Tibial nerve (tissue), 4 donors: Measurements from ENCODE around the gene PNLDC1. TPM values are rescaled to one million over a fixed set of nuclear protein-coding genes. Genes with fewer than 3 reads are reported as not detected.

ENCODE experiments used
- DNase-seq, 2 donors: peaks; one replicate each; pipeline ENCODE4 v3.0.0-alpha.2; 2019; ENCODE audit warnings: low spot score in 2 of 2
- H3K27ac ChIP-seq, 4 donors: fragments of 200-600 bp; sonication (generic) in 3 of 4; one replicate each; pipeline ENCODE4 v1.5.1; 2017 to 2019; ENCODE audit warnings: mild to moderate bottlenecking in 1 of 4
- H3K27me3 ChIP-seq, 2 donors: fragments of 200-600 bp; sonication (generic) in 1 of 2; one replicate each; pipeline versions ENCODE4 v1.5.1 to v1.6.0; 2017 to 2019
- H3K36me3 ChIP-seq, 3 donors: fragments of 200-600 bp; sonication (generic); one replicate each; pipeline ENCODE4 v1.5.1; 2018 to 2019
- H3K4me1 ChIP-seq, 4 donors: fragments of 200-600 bp; sonication (generic) in 3 of 4; one replicate each; pipeline ENCODE4 v1.5.1; 2017 to 2019
- H3K4me3 ChIP-seq, 4 donors: fragments of 200-600 bp; sonication (generic) in 3 of 4; one replicate each; pipeline ENCODE4 v1.5.1; 2017 to 2019; ENCODE audit warnings: mild to moderate bottlenecking in 1 of 4, moderate library complexity in 1 of 4
- H3K9me3 ChIP-seq, 4 donors: fragments of 200-600 bp; sonication (generic) in 3 of 4; one replicate each; pipeline ENCODE4 v1.5.1; 2017 to 2019
- EP300 ChIP-seq, 2 donors: sonication (generic); formaldehyde crosslinking; IDR thresholded peaks; one replicate each; pipeline ENCODE4 v1.6.1; 2017; ENCODE audit warnings: antibody characterized with exemption in 2 of 2, mild to moderate bottlenecking in 1 of 2
- POLR2A ChIP-seq, 2 donors: fragments of 450-650 bp; IDR thresholded peaks; one replicate each; pipeline ENCODE4 v1.6.1; 2017; ENCODE audit warnings: antibody characterized with exemption in 2 of 2, mild to moderate bottlenecking in 2 of 2, moderate library complexity in 2 of 2
- WGBS, 2 donors: methylation state at CpG; one replicate each; pipeline ENCODE4 v1.1.5; 2018; 5-methylcytosine and 5-hydroxymethylcytosine counted together
- total RNA-seq, 4 donors: library from RNA; depleted of rRNA; stranded (reverse); fragments of >200 nt; gene quantifications; one replicate each; pipeline ENCODE4 v1.1.0, GENCODE V29; 2016
- TF ChIP-seq, protein P1 (sequence below), 5 experiments: fragments of 200-600 bp in 3 of 5; fragments of 450-650 bp in 2 of 5; sonication (generic) in 3 of 5; IDR thresholded peaks; one replicate each; pipeline ENCODE4 v1.5.1; 2016 to 2019; ENCODE audit warnings: antibody characterized with exemption in 5 of 5, mild to moderate bottlenecking in 3 of 5, moderate library complexity in 2 of 5

The PNLDC1 gene, protein sequence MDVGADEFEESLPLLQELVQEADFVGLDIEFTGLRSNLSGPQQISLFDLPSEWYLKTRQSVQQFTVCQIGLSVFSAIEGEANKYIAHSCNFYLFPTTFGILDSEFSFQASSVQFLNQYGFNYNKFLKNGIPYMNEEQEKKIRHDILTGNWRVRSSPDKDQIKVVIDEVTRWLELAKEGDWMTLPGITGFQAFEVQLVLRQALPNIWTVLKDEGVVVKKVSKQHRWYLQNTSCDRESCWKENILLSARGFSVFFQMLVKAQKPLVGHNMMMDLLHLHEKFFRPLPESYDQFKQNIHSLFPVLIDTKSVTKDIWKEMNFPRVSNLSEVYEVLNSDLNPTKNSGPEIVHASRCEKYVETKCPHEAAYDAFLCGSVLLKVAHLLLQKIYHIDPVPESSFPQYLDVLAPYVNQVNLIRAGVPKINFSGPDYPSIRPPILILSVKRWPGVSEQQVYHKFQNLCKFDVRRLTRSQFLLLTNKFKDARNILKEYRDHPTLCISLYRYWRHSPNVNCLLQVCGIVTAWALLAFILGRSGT
- total RNA-seq: 1 to 10 TPM in 1 of 4 donors, not detected in 3; 1.1 TPM

DNA sequence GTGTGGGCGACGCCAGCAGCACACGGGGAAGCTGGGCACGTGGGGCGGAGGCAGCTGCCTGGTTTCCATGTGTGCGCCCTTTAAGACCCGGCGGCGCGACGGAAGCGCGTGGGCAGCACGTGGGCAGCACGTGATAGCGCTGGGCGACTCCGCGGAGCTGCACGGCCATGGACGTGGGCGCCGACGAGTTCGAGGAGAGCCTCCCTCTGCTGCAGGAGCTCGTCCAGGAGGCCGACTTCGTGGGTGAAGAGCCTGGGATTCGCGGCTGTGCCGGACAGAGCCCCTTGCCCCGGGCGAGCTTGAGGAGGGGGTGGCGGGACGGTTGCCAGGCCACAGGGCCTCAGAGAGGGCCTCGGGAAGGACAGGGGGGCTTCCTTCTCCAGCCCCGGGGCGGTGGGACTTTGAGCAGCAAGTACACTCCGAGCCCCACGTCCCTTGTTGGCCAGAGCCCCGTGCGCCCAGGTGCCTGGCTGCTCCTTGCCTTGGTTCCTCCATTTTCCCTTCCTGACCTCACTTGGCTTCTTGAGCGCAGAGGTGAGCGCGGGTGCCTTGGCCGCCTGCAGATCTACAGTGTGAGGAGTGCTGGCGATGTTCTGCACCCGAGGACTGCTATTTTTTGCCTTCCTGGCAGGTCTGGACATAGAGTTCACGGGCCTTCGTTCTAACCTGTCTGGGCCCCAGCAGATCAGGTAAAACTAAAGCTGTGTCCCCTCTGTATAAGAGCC lies at the start of gene PNLDC1:
Gene PNLDC1, plus strand, starts transcription at position 136 of the 725 bp plus-strand sequence. Its CDS starts 32 bp downstream, at position 168.
- Histone ChIP-seq H3K27me3 (no peaks in the 10 kb centered on the region), H3K36me3 (peaks cover 0 to 51% (median 20%) of the 10 kb centered on the region in 3 donors), H3K27ac (no peak within 1 kb of the TSS), H3K9me3 (no peaks in the 10 kb centered on the region), H3K4me1 (no peaks in the 10 kb centered on the region), H3K4me3 (no peak within 1 kb of the TSS)
- WGBS, 2 donors: 89 to 92% methylated on average over 49 to 50 of the region's 50 CpGs
- TF ChIP-seq POLR2A (IDR thresholded peaks at IDR 0.05): no peak
- TF ChIP-seq, protein P1, sequence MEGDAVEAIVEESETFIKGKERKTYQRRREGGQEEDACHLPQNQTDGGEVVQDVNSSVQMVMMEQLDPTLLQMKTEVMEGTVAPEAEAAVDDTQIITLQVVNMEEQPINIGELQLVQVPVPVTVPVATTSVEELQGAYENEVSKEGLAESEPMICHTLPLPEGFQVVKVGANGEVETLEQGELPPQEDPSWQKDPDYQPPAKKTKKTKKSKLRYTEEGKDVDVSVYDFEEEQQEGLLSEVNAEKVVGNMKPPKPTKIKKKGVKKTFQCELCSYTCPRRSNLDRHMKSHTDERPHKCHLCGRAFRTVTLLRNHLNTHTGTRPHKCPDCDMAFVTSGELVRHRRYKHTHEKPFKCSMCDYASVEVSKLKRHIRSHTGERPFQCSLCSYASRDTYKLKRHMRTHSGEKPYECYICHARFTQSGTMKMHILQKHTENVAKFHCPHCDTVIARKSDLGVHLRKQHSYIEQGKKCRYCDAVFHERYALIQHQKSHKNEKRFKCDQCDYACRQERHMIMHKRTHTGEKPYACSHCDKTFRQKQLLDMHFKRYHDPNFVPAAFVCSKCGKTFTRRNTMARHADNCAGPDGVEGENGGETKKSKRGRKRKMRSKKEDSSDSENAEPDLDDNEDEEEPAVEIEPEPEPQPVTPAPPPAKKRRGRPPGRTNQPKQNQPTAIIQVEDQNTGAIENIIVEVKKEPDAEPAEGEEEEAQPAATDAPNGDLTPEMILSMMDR (IDR thresholded peaks at IDR 0.05): no peak
- DNase-seq: no peak

- Histone ChIP-seq H3K9me3 (no peaks in the 10 kb centered on the region), H3K27me3 (no peaks in the 10 kb centered on the region), H3K27ac (no peak overlapping the region), H3K4me3 (no peak overlapping the region), H3K4me1 (no peaks in the 10 kb centered on the region), H3K36me3 (peaks cover 4 to 90% (median 11%) of the 10 kb centered on the region in 3 donors)
- no peak for DNase-seq
- WGBS, 2 donors: 84 to 89% methylated on average over 3 of the region's 3 CpGs
- TF ChIP-seq POLR2A (IDR thresholded peaks at IDR 0.05) (no peak), EP300 (IDR thresholded peaks at IDR 0.05) (no peak)
- TF ChIP-seq, protein P1 (IDR thresholded peaks at IDR 0.05): no peak
Observed at GRCh38 chr6:159751448-159751847, 48.6 kb upstream of the PNLDC1 start.

- no peaks in the 10 kb centered on the region for H3K9me3 ChIP-seq
- H3K27me3 ChIP-seq: no peaks in the 10 kb centered on the region
- H3K36me3 ChIP-seq: peaks cover 0 to 86% (median 11%) of the 10 kb centered on the region in 3 donors
- no peak overlapping the region for H3K27ac ChIP-seq
- no peak for DNase-seq
- TF ChIP-seq EP300 (IDR thresholded peaks at IDR 0.05): no peak
- TF ChIP-seq, protein P1 (IDR thresholded peaks at IDR 0.05): no peak
- no peak for TF ChIP-seq POLR2A (IDR thresholded peaks at IDR 0.05)
- no peak overlapping the region for H3K4me3 ChIP-seq
- H3K4me1 ChIP-seq: no peaks in the 10 kb centered on the region
- 85% methylated on average over 6 of the region's 6 CpGs for WGBS, 2 donors
Observed at GRCh38 chr6:159753081-159753872, 46.8 kb upstream of the PNLDC1 start.

DNA sequence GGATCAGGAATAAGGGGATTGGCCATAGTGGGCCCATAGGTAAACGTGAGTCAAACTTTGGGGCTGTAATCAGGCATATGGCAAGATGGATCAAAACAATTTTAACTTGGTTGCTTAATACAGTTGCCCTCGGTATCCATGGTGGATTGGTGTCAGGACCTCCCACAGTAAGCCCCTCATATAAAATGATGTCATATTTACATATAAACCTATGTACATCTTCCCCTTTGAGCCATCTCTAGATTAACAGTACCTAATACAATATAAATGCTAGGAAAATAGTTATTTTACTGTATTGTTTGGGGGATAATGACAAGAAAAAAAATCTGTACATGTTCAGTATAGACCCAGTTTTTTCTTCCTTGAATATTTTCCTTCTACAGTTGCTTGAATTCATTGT lies 45.7 kb upstream of the PNLDC1 start:
- no peak for DNase-seq
- Histone ChIP-seq H3K4me3 (no peak overlapping the region), H3K9me3 (no peaks in the 10 kb centered on the region), H3K4me1 (no peaks in the 10 kb centered on the region), H3K27ac (no peak overlapping the region), H3K36me3 (peaks cover 0 to 82% (median 11%) of the 10 kb centered on the region in 3 donors), H3K27me3 (no peaks in the 10 kb centered on the region)
- TF ChIP-seq, protein P1 (IDR thresholded peaks at IDR 0.05): no peak
- WGBS, 2 donors: 85 to 86% methylated on average over 2 of the region's 2 CpGs
